A673 (cell line): ENCODE measurements around the gene BCAN.

Source experiments
- CTCF ChIP-seq: fragments of 300-800, 200-600 bp; sonication (generic); conservative IDR thresholded peaks from 2 replicates; pipeline ENCODE4 v1.5.1; 2017; ENCODE audit warnings: low read depth, mild to moderate bottlenecking, antibody characterized with exemption, low read length, moderate library complexity, mixed read lengths
- EZH2 ChIP-seq: fragments of 200-600 bp; sonication (generic); IDR thresholded peaks from 2 replicates; pipeline ENCODE4 v1.6.1; 2017; ENCODE audit warnings: borderline replicate concordance, low read depth, mild to moderate bottlenecking, mixed read lengths, antibody characterized with exemption, low read length; ENCODE audit not compliant: poor library complexity, severe bottlenecking

- TF ChIP-seq CTCF (no peak), EZH2 (no peak)
Measured at GRCh38 chr1:156596426-156596825, 45.5 kb upstream of the BCAN start.
